ENCODE measurements around the gene QRFP.
"Not testable (repeated sequence)": the region's sequence is repeated elsewhere in the genome, so short reads cannot be mapped to it uniquely, and the experiment has no call there.

Gene QRFP

GRCh38 chr9:130913599-130914416 lies 17.2 kb upstream of the QRFP start:
- DNase-seq (ENCODE audit: low read depth, low spot score): no peak
- in situ Hi-C loops (cut with HindIII; ENCODE audit: low sequenced_read_pairs): no loop called here

DNA sequence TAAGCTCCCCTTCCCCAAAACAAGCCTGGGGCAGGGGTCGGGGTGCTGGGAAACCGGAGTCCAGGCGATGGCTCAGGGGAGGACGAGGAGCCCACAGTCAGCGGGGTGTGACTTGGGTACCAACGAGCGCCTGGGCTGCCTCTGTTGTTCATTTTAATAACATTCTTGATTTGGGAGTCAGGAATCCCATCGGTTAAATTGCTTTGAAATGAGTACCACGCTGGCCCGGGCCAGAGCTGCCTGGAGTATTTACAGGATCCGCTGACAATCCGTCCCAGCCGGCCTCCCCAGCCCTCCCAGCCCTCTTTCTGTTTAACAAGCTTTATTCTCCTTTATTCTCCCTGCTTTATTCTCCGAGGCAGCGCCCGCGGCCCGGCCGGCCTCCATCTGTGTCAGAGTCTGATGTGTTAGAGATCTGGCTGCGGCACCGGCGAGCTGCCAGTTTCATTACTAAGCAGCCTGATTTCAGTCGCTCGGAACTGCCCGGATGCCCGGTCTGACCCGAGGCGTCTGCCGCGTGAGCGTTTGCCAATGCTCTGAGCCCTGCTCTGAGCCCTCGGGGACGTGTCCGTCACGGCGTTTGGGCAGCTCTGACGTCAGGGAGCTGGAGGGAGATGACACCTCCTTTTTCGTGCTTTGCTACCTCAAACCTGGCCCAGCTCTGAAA lies 16.5 kb upstream of the QRFP start:
- peak; percentile 61 for DNase-seq (ENCODE audit: low read depth, low spot score)
- in situ Hi-C loops (cut with HindIII; ENCODE audit: low sequenced_read_pairs): no loop called here
- TF ChIP-seq, protein P1, sequence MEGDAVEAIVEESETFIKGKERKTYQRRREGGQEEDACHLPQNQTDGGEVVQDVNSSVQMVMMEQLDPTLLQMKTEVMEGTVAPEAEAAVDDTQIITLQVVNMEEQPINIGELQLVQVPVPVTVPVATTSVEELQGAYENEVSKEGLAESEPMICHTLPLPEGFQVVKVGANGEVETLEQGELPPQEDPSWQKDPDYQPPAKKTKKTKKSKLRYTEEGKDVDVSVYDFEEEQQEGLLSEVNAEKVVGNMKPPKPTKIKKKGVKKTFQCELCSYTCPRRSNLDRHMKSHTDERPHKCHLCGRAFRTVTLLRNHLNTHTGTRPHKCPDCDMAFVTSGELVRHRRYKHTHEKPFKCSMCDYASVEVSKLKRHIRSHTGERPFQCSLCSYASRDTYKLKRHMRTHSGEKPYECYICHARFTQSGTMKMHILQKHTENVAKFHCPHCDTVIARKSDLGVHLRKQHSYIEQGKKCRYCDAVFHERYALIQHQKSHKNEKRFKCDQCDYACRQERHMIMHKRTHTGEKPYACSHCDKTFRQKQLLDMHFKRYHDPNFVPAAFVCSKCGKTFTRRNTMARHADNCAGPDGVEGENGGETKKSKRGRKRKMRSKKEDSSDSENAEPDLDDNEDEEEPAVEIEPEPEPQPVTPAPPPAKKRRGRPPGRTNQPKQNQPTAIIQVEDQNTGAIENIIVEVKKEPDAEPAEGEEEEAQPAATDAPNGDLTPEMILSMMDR (IDR thresholded peaks at IDR 0.05; ENCODE audit: low read depth, low read length): no peak
- H3K4me3 ChIP-seq (ENCODE audit: low read depth, low read length): no peak overlapping the region

More at GRCh38 chr9:130913599-130914416, 17.2 kb upstream of the QRFP start:
- TF ChIP-seq, protein P1 (IDR thresholded peaks at IDR 0.05; ENCODE audit: low read depth, low read length): no peak
- H3K4me3 ChIP-seq (ENCODE audit: low read depth, low read length): no peak overlapping the region

DNA sequence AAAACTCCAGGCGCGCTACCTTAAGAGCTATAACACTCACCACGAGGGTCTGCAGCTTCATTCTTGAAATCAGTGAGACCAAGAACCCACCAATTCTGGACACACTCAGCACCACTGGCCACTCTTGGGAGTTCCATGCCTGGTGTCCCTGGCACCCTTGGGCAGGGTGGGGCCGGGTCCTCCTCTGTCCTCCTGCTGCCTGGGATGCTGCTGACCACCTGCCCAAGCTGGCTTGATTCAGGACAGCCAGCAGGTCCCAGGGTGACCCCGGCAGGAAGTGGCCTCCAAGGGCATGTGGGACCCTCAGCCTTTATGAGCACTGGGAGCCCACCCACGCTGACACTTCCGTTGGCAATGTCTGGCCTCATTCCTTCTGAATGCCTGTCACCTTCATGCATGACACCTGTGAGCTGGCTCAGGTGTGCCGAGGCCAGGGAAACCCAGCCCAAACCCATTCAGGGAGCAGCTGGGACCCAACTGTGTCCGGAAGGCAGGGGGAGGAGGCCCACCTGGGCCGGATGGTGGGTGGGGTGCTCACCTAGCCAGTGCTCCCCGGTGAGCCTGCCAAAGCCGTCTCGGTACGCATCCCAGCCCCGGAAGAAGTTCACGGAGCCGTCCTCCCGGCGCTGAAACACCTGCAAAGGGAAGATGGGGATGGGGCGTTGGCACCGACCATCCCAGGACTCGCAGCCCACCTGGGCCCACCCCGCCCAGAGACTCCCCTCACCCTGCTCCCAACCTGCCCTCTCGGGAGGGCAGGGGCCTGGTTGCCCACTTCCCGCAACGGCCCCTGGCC lies 14.8 kb upstream of the QRFP start:
- no peak for DNase-seq (ENCODE audit: low read depth, low spot score)
- TF ChIP-seq, protein P1 (IDR thresholded peaks at IDR 0.05; ENCODE audit: low read depth, low read length): no peak
- in situ Hi-C loops (cut with HindIII; ENCODE audit: low sequenced_read_pairs): no loop called here
- no peak overlapping the region for H3K4me3 ChIP-seq (ENCODE audit: low read depth, low read length)

- DNase-seq (ENCODE audit: low read depth, low spot score); in situ Hi-C loops (cut with HindIII; ENCODE audit: low sequenced_read_pairs); H3K4me3 ChIP-seq (ENCODE audit: low read depth, low read length): not testable (repeated sequence)
Observed at GRCh38 chr9:130910670-130911069, 14.1 kb upstream of the QRFP start.

- in situ Hi-C loops (cut with HindIII; ENCODE audit: low sequenced_read_pairs); DNase-seq (ENCODE audit: low read depth, low spot score); H3K4me3 ChIP-seq (ENCODE audit: low read depth, low read length): not testable (repeated sequence)
Observed at GRCh38 chr9:130910041-130910440, 13.4 kb upstream of the QRFP start.

- H3K4me3 ChIP-seq (ENCODE audit: low read depth, low read length): no peak overlapping the region
- TF ChIP-seq, protein P1 (IDR thresholded peaks at IDR 0.05; ENCODE audit: low read depth, low read length): no peak
- in situ Hi-C loops (cut with HindIII; ENCODE audit: low sequenced_read_pairs): no loop called here
- DNase-seq (ENCODE audit: low read depth, low spot score): no peak
Observed at GRCh38 chr9:130908878-130909355, 12.3 kb upstream of the QRFP start.

GRCh38 chr9:130908146-130908877 lies 11.7 kb upstream of the QRFP start:
- no peak for DNase-seq (ENCODE audit: low read depth, low spot score)
- TF ChIP-seq, protein P1 (IDR thresholded peaks at IDR 0.05; ENCODE audit: low read depth, low read length): no peak
- in situ Hi-C loops (cut with HindIII; ENCODE audit: low sequenced_read_pairs): no loop called here
- H3K4me3 ChIP-seq (ENCODE audit: low read depth, low read length): no peak overlapping the region
